H9 (cell line): ENCODE results near the gene SNX18. TPM values are rescaled to one million over a fixed set of nuclear protein-coding genes. Genes with fewer than 3 reads are reported as not detected.

ENCODE experiments used
- DNase-seq: peaks from one replicate; pipeline ENCODE4 v3.0.0-alpha.2; 2017
- H2AFZ ChIP-seq: one replicate; pipeline ENCODE4 v1.6.1; 2013; ENCODE audit warnings: mild to moderate bottlenecking, low read length, control low read depth, moderate library complexity
- H2AK5ac ChIP-seq: 2 replicates; pipeline ENCODE4 v1.6.1; 2013; ENCODE audit warnings: low read length, control low read depth, mixed read lengths; ENCODE audit not compliant: insufficient read length
- H2BK120ac ChIP-seq: one replicate; pipeline ENCODE4 v1.6.1; 2013; ENCODE audit warnings: low read depth, mild to moderate bottlenecking, low read length, control low read depth, inconsistent platforms; ENCODE audit not compliant: poor library complexity, severe bottlenecking
- H2BK12ac ChIP-seq: 2 replicates; pipeline ENCODE4 v1.6.1; 2013; ENCODE audit warnings: low read length, control low read depth, mixed read lengths, low read depth; ENCODE audit not compliant: insufficient read length
- H2BK15ac ChIP-seq: 2 replicates; pipeline ENCODE4 v1.6.1; 2013; ENCODE audit warnings: low read depth, low read length, control low read depth
- H2BK20ac ChIP-seq: one replicate; pipeline ENCODE4 v1.6.1; 2013; ENCODE audit warnings: low read depth, mild to moderate bottlenecking, low read length, control low read depth, inconsistent platforms; ENCODE audit not compliant: poor library complexity, severe bottlenecking
- H2BK5ac ChIP-seq: 2 replicates; pipeline ENCODE4 v1.6.1; 2013; ENCODE audit warnings: low read length, control low read depth, mixed read lengths; ENCODE audit not compliant: insufficient read length
- H3K14ac ChIP-seq: 2 replicates; pipeline ENCODE4 v1.6.1; 2013; ENCODE audit warnings: low read length, control low read depth; ENCODE audit not compliant: insufficient read depth
- H3K18ac ChIP-seq: 2 replicates; pipeline ENCODE4 v1.6.1; 2013; ENCODE audit warnings: low read depth, mild to moderate bottlenecking, mixed read lengths, low read length, control low read depth; ENCODE audit not compliant: insufficient read length
- H3K23ac ChIP-seq: 2 replicates; pipeline ENCODE4 v1.6.1; 2013; ENCODE audit warnings: low read length, control low read depth, mixed read lengths, low read depth; ENCODE audit not compliant: insufficient read length
- H3K23me2 ChIP-seq: 2 replicates; pipeline ENCODE4 v1.6.1; 2013; ENCODE audit warnings: low read depth, mild to moderate bottlenecking, mixed read lengths, low read length, control low read depth; ENCODE audit not compliant: insufficient read length, poor library complexity, severe bottlenecking
- H3K27ac ChIP-seq: 2 replicates; pipeline ENCODE4 v1.5.1; 2013; ENCODE audit warnings: low read length, control low read depth, mixed read lengths, low read depth; ENCODE audit not compliant: insufficient read length
- H3K27me3 ChIP-seq: 2 replicates; pipeline ENCODE4 v1.6.1; 2013; ENCODE audit warnings: low read length, control low read depth, inconsistent platforms; ENCODE audit not compliant: insufficient read depth
- H3K4ac ChIP-seq: 2 replicates; pipeline ENCODE4 v1.6.1; 2013; ENCODE audit warnings: low read depth, mild to moderate bottlenecking, control low read depth, inconsistent platforms, low read length, moderate library complexity
- H3K4me1 ChIP-seq: 2 replicates; pipeline ENCODE4 v1.6.1; 2013; ENCODE audit warnings: low read length, control low read depth, inconsistent platforms; ENCODE audit not compliant: insufficient read depth
- H3K4me2 ChIP-seq: 2 replicates; pipeline ENCODE4 v1.6.1; 2013; ENCODE audit warnings: low read length, control low read depth, mixed read lengths; ENCODE audit not compliant: insufficient read length, insufficient read depth
- H3K56ac ChIP-seq: 2 replicates; pipeline ENCODE4 v1.6.1; 2013; ENCODE audit warnings: low read depth, mild to moderate bottlenecking, mixed read lengths, low read length, control low read depth; ENCODE audit not compliant: insufficient read length
- H3K79me1 ChIP-seq: 2 replicates; pipeline ENCODE4 v1.6.1; 2013; ENCODE audit warnings: low read depth, mild to moderate bottlenecking, moderate library complexity, low read length, control low read depth, inconsistent platforms; ENCODE audit not compliant: insufficient read depth, poor library complexity, severe bottlenecking
- H3K79me2 ChIP-seq: 2 replicates; pipeline ENCODE4 v1.6.1; 2013; ENCODE audit warnings: low read length, control low read depth, inconsistent platforms; ENCODE audit not compliant: insufficient read depth
- H3K9ac ChIP-seq: 2 replicates; pipeline ENCODE4 v1.6.1; 2013; ENCODE audit warnings: low read length, control low read depth, mixed read lengths; ENCODE audit not compliant: insufficient read length; ENCODE audit errors: extremely low read depth
- H3K9me3 ChIP-seq: one replicate; pipeline ENCODE4 v1.6.1; 2013; ENCODE audit warnings: low read depth, low read length, inconsistent platforms; ENCODE audit not compliant: control insufficient read depth
- H3T11ph ChIP-seq: one replicate; pipeline ENCODE4 v1.6.1; 2013; ENCODE audit warnings: mild to moderate bottlenecking, low read length, control low read depth, inconsistent platforms
- H4K20me1 ChIP-seq: one replicate; pipeline ENCODE4 v1.6.1; 2013; ENCODE audit not compliant: control insufficient read depth, insufficient read length, insufficient read depth
- H4K5ac ChIP-seq: 2 replicates; pipeline ENCODE4 v1.6.1; 2013; ENCODE audit warnings: low read depth, mild to moderate bottlenecking, mixed read lengths, low read length, control low read depth; ENCODE audit not compliant: insufficient read length
- H4K8ac ChIP-seq: replicated peaks from 2 replicates; pipeline ENCODE4 v1.6.1; 2013; ENCODE audit warnings: low read length, control low read depth, mixed read lengths, low read depth; ENCODE audit not compliant: insufficient read length
- H4K91ac ChIP-seq: 2 replicates; pipeline ENCODE4 v1.6.1; 2013; ENCODE audit warnings: low read depth, mild to moderate bottlenecking, moderate library complexity, mixed read lengths, low read length, control low read depth; ENCODE audit not compliant: insufficient read length
- H3K27ac Mint-ChIP-seq, 3 experiments: 2 replicates in 2 of 3; 3 replicates in 1 of 3; pipeline ENCODE4 v1.8.0; 2020 to 2021; ENCODE audit warnings: mixed read lengths in 3 of 3, mild to moderate bottlenecking in 1 of 3, moderate library complexity in 1 of 3
- H3K27me3 Mint-ChIP-seq: 2 replicates; pipeline ENCODE4 v1.8.0; 2021; ENCODE audit warnings: low read depth, mild to moderate bottlenecking, moderate library complexity, mixed read lengths
- H3K36me3 Mint-ChIP-seq, 3 experiments: 2 replicates in 2 of 3; 3 replicates in 1 of 3; pipeline ENCODE4 v1.8.0; 2020 to 2021; ENCODE audit warnings: low read depth in 3 of 3, mixed read lengths in 3 of 3; ENCODE audit not compliant: insufficient read depth in 1 of 3
- H3K4me1 Mint-ChIP-seq, 2 experiments: 2 replicates each; pipeline ENCODE4 v1.8.0; 2020; ENCODE audit warnings: mixed read lengths in 2 of 2
- H3K4me3 Mint-ChIP-seq, 2 experiments: 2 replicates in 1 of 2; 3 replicates in 1 of 2; pipeline ENCODE4 v1.8.0; 2020 to 2021; ENCODE audit warnings: mild to moderate bottlenecking in 2 of 2, mixed read lengths in 2 of 2, moderate library complexity in 1 of 2
- H3K9me3 Mint-ChIP-seq, 2 experiments: 2 replicates in 1 of 2; 3 replicates in 1 of 2; pipeline ENCODE4 v1.8.0; 2020; ENCODE audit warnings: mild to moderate bottlenecking in 2 of 2, mixed read lengths in 2 of 2, moderate library complexity in 1 of 2
- CTCF ChIP-seq: fragments of 200-600 bp; sonication (generic); conservative IDR thresholded peaks from 3 replicates; pipeline ENCODE4 v1.8.0; 2021; ENCODE audit warnings: antibody characterized with exemption, mild to moderate bottlenecking
- WGBS: extraction: QIAGEN DNeasy Blood & Tissue Kit; methylation state at CpG from one replicate; pipeline ENCODE4 v1.1.7; 2013; ENCODE audit warnings: missing lambda C conversion rate, low lambda C conversion rate, mixed read lengths; ENCODE audit not compliant: insufficient read length; ENCODE audit errors: extremely low coverage; 5-methylcytosine and 5-hydroxymethylcytosine counted together
- total RNA-seq: library from RNA; stranded (reverse); gene quantifications from 2 replicates; pipeline ENCODE4 v1.2.1, GENCODE V29; 2021

SNX18 gene
- total RNA-seq, 1 experiment from 2014 or later = 17.2 TPM

- Histone ChIP-seq H3K79me2 (no peaks in the 10 kb centered on the region), H2AFZ (no peak overlapping the region), H4K8ac (no peak overlapping the region), H3K9me3 (no peaks in the 10 kb centered on the region), H3T11ph (no peak overlapping the region), H2BK20ac (no peak overlapping the region), H2BK15ac (no peak overlapping the region), H4K20me1 (no peaks in the 10 kb centered on the region), H4K91ac (no peak overlapping the region), H2BK120ac (no peak overlapping the region), H2BK12ac (no peak overlapping the region), H3K4ac (no peak overlapping the region), H3K23ac (no peak overlapping the region), H3K4me1 (0 out of 2 replicates have a peak, but pooled peaks cover 2% of the 10 kb centered on the region), H3K14ac (no peak overlapping the region), H2BK5ac (no peak overlapping the region), H3K9ac (no peak overlapping the region), H3K27ac (no peak overlapping the region), H3K27me3 (peaks cover 3% of the 10 kb centered on the region; the same call in 1 of the 2 replicates), H3K4me2 (no peak overlapping the region), H3K56ac (no peak overlapping the region), H3K23me2 (peaks cover 7% of the 10 kb centered on the region), H4K5ac (no peak overlapping the region), H3K18ac (no peak overlapping the region), H2AK5ac (no peak overlapping the region), H3K79me1 (no peaks in the 10 kb centered on the region)
- TF ChIP-seq CTCF = no peak
- no CpG with 5 or more reads among the region's 8 CpGs for WGBS
- Mint-ChIP-seq H3K9me3 (no peaks in the 10 kb centered on the region; a peak in 1 of 5 replicates), H3K4me3 (no peak overlapping the region), H3K27ac (no peak overlapping the region), H3K27me3 (peaks cover 26% of the 10 kb centered on the region), H3K4me1 (peaks cover 16 to 23% of the 10 kb centered on the region in 2 experiments), H3K36me3 (peaks cover 5 to 14% (median 13%) of the 10 kb centered on the region in 3 experiments; a peak in 5 of 7 replicates)
- no peak for DNase-seq
Measured at GRCh38 chr5:54514841-54515432, 2.6 kb upstream of the SNX18 start.
